DND-41 (cell line): ENCODE results near the gene GNG12.

ENCODE experiments used
- ATAC-seq: fragments of 200-7000 bp; cut with Tn5 transposase; 3 replicates; pipeline ENCODE4 v1.9.1; 2021; ENCODE audit warnings: low read depth; ENCODE audit not compliant: insufficient read depth
- DNase-seq: peaks from one replicate; pipeline ENCODE4 v3.0.0-alpha.2; 2020
- H2AFZ ChIP-seq: 2 replicates; pipeline ENCODE4 v1.6.0; 2012; ENCODE audit warnings: low read depth, low read length
- H3K27ac ChIP-seq: 2 replicates; pipeline ENCODE4 v1.5.1; 2012; ENCODE audit warnings: low read length, inconsistent platforms
- H3K27me3 ChIP-seq: fragments of 200-600 bp; sonication (generic); 2 replicates; pipeline ENCODE4 v1.6.0; 2012; ENCODE audit warnings: low read length, mild to moderate bottlenecking, inconsistent platforms; ENCODE audit not compliant: insufficient read depth, poor library complexity
- H3K36me3 ChIP-seq: 2 replicates; pipeline ENCODE4 v1.5.1; 2012; ENCODE audit warnings: low read length, inconsistent platforms; ENCODE audit not compliant: insufficient read depth
- H3K4me1 ChIP-seq: 2 replicates; pipeline ENCODE4 v1.5.1; 2012; ENCODE audit warnings: mild to moderate bottlenecking, low read length; ENCODE audit not compliant: insufficient read depth
- H3K4me2 ChIP-seq: 2 replicates; pipeline ENCODE4 v1.6.0; 2012; ENCODE audit warnings: mild to moderate bottlenecking, moderate library complexity, low read length, inconsistent platforms; ENCODE audit not compliant: insufficient read depth
- H3K4me3 ChIP-seq, 2 experiments: fragments of 200-600 bp in 1 of 2; shearing (Covaris generic) in 1 of 2; 2 replicates each; pipeline ENCODE4 v1.5.1; 2012 to 2016; ENCODE audit warnings: inconsistent platforms in 2 of 2, low read length in 2 of 2, mild to moderate bottlenecking in 2 of 2, low read depth in 1 of 2, moderate library complexity in 1 of 2
- H3K79me2 ChIP-seq: 2 replicates; pipeline ENCODE4 v1.6.0; 2012; ENCODE audit warnings: low read length, inconsistent platforms; ENCODE audit not compliant: insufficient read depth
- H3K9ac ChIP-seq: 2 replicates; pipeline ENCODE4 v1.6.0; 2012; ENCODE audit warnings: low read depth, mild to moderate bottlenecking, inconsistent platforms, low read length, moderate library complexity
- H3K9me3 ChIP-seq: 2 replicates; pipeline ENCODE4 v1.5.1; 2012; ENCODE audit warnings: low read length, moderate library complexity, mild to moderate bottlenecking, inconsistent platforms; ENCODE audit not compliant: insufficient read depth, severe bottlenecking
- H4K20me1 ChIP-seq: 2 replicates; pipeline ENCODE4 v1.6.0; 2012; ENCODE audit warnings: low read length; ENCODE audit not compliant: insufficient read depth
- CTCF ChIP-seq: IDR thresholded peaks from 2 replicates; pipeline ENCODE4 v1.5.1; 2012; ENCODE audit warnings: borderline replicate concordance, low read length, moderate library complexity, mild to moderate bottlenecking; ENCODE audit not compliant: poor library complexity, severe bottlenecking; ENCODE audit errors: extremely low read depth
- EZH2 ChIP-seq: IDR thresholded peaks from 3 replicates; pipeline ENCODE4 v1.6.1; 2012; ENCODE audit warnings: borderline replicate concordance, low read depth, mild to moderate bottlenecking, moderate library complexity, low read length, inconsistent platforms; ENCODE audit not compliant: severe bottlenecking

GNG12 gene

GRCh38 chr1:67817319-67817718 lies 15.9 kb downstream of the GNG12 start:
- Histone ChIP-seq H4K20me1 (no peaks in the 10 kb centered on the region), H3K79me2 (no peaks in the 10 kb centered on the region), H3K27ac (no peak overlapping the region), H3K27me3 (no peaks in the 10 kb centered on the region), H3K4me2 (no peak overlapping the region), H3K36me3 (no peaks in the 10 kb centered on the region), H3K9me3 (peaks cover 5% of the 10 kb centered on the region), H3K9ac (no peak overlapping the region), H2AFZ (no peak overlapping the region), H3K4me1 (no peaks in the 10 kb centered on the region), H3K4me3 (no peak overlapping the region)
- TF ChIP-seq EZH2 (no peak), CTCF (no peak)
- DNase-seq (no peak), ATAC-seq (no peak)

GRCh38 chr1:67816506-67816905 lies 16.8 kb downstream of the GNG12 start:
- H2AFZ ChIP-seq: no peak overlapping the region
- no peak for ATAC-seq
- TF ChIP-seq CTCF (no peak), EZH2 (no peak)

GRCh38 chr1:67816095-67816475 lies 17.2 kb downstream of the GNG12 start:
- Histone ChIP-seq H3K4me1 (no peaks in the 10 kb centered on the region), H3K4me2 (no peak overlapping the region), H2AFZ (no peak overlapping the region), H3K4me3 (no peak overlapping the region), H4K20me1 (no peaks in the 10 kb centered on the region), H3K27ac (no peak overlapping the region), H3K27me3 (no peaks in the 10 kb centered on the region), H3K9ac (no peak overlapping the region), H3K9me3 (peaks cover 5% of the 10 kb centered on the region), H3K79me2 (no peaks in the 10 kb centered on the region), H3K36me3 (no peaks in the 10 kb centered on the region)
- DNase-seq: no peak
- TF ChIP-seq CTCF (no peak), EZH2 (no peak)
- ATAC-seq: no peak

More at GRCh38 chr1:67816506-67816905, 16.8 kb downstream of the GNG12 start:
- Histone ChIP-seq H3K4me3 (no peak overlapping the region), H3K79me2 (no peaks in the 10 kb centered on the region), H3K4me1 (no peaks in the 10 kb centered on the region), H4K20me1 (no peaks in the 10 kb centered on the region), H3K9me3 (peaks cover 5% of the 10 kb centered on the region), H3K27me3 (no peaks in the 10 kb centered on the region), H3K9ac (no peak overlapping the region), H3K27ac (no peak overlapping the region), H3K4me2 (no peak overlapping the region), H3K36me3 (no peaks in the 10 kb centered on the region)
- no peak for DNase-seq
